CD4-positive, alpha-beta T cell (primary cell): Measurements from ENCODE around the gene MCEE. TPM values are rescaled to one million over a fixed set of nuclear protein-coding genes. Genes with fewer than 3 reads are reported as not detected.
"Not testable (repeated sequence)": the region's sequence is repeated elsewhere in the genome, so short reads cannot be mapped to it uniquely, and the experiment has no call there.

Experiments used
- ATAC-seq: fragments of 200-7000 bp; cut with Tn5 transposase; one replicate; pipeline ENCODE4 v1.10.0; 2022; ENCODE audit warnings: mild to moderate bottlenecking; ENCODE audit not compliant: poor library complexity
- CTCF ChIA-PET: fragments of 350-600 bp; sonication (Branson Sonifier 250); formaldehyde crosslinking; loops from one replicate; lab custom pipeline; 2021; ENCODE audit warnings: antibody characterized with exemption, inconsistent platforms; lab: Charles Lee
- POLR2A ChIA-PET: fragments of 350-600 bp; sonication (Branson Sonifier 250); formaldehyde crosslinking; loops from one replicate; lab custom pipeline; 2021; ENCODE audit warnings: antibody characterized with exemption, inconsistent platforms; lab: Charles Lee
- DNase-seq, 14 experiments: peaks; one replicate each; pipeline ENCODE4 v3.0.0-alpha.2; 2013 to 2020; ENCODE audit warnings: mixed read lengths in 2 of 14
- H3K27ac ChIP-seq, 2 donors: one replicate each; pipeline versions ENCODE4 v1.5.1 to v1.7.0; 2013; ENCODE audit warnings: low read length in 2 of 2, low read depth in 1 of 2, mild to moderate bottlenecking in 1 of 2
- H3K27me3 ChIP-seq, 2 experiments: 1 replicate in 1 of 2; 2 replicates in 1 of 2; pipeline versions ENCODE4 v1.6.1 to v1.7.0; 2013; ENCODE audit warnings: low read length in 2 of 2, control low read depth in 1 of 2, mild to moderate bottlenecking in 1 of 2, moderate library complexity in 1 of 2; ENCODE audit not compliant: insufficient read depth in 2 of 2, control insufficient read depth in 1 of 2
- H3K36me3 ChIP-seq: one replicate; pipeline ENCODE4 v1.6.1; 2013; ENCODE audit warnings: low read length, control low read depth; ENCODE audit not compliant: insufficient read depth
- H3K4me1 ChIP-seq: one replicate; pipeline ENCODE4 v1.6.1; 2013; ENCODE audit warnings: low read length, control low read depth; ENCODE audit not compliant: insufficient read depth
- H3K4me3 ChIP-seq: one replicate; pipeline ENCODE4 v1.5.1; 2013; ENCODE audit warnings: mild to moderate bottlenecking, low read length, moderate library complexity
- H3K9me3 ChIP-seq, 2 experiments: 1 replicate in 1 of 2; 2 replicates in 1 of 2; pipeline versions ENCODE4 v1.6.1 to v1.7.0; 2013; ENCODE audit warnings: low read length in 2 of 2, mild to moderate bottlenecking in 2 of 2, control low read depth in 1 of 2, moderate library complexity in 1 of 2; ENCODE audit not compliant: control insufficient read depth in 1 of 2, insufficient read depth in 1 of 2
- H3K27ac Mint-ChIP-seq: one replicate; pipeline ENCODE4 v1.8.0; 2020; ENCODE audit warnings: mixed read lengths
- H3K27me3 Mint-ChIP-seq: one replicate; pipeline ENCODE4 v1.8.0; 2021; ENCODE audit warnings: mixed read lengths
- H3K36me3 Mint-ChIP-seq: one replicate; pipeline ENCODE4 v1.8.0; 2021; ENCODE audit warnings: low read depth, mixed read lengths
- H3K4me1 Mint-ChIP-seq: one replicate; pipeline ENCODE4 v1.8.0; 2021; ENCODE audit warnings: low read depth, mixed read lengths
- H3K4me3 Mint-ChIP-seq: one replicate; pipeline ENCODE4 v1.8.0; 2020; ENCODE audit warnings: mild to moderate bottlenecking, mixed read lengths
- H3K9me3 Mint-ChIP-seq: one replicate; pipeline ENCODE4 v1.8.0; 2020; ENCODE audit warnings: mixed read lengths
- intact Hi-C, 2 experiments: fragments of 100-400 bp; cut with DNase I in 1 of 2; cut with micrococcal nuclease in 1 of 2; formaldehyde crosslinking; loops; one replicate each; pipeline versions ENCODE4 v1.15.1 to v1.9.0; 2023 to 2025; cut with DNase I, micrococcal nuclease
- total RNA-seq, 174 experiments: library from RNA in 2 of 174; stranded (reverse) in 2 of 174; gene quantifications; one replicate each; pipeline ENCODE4 v1.2.3 and lab custom pipeline; 2021 to 2026
- TF ChIP-seq, protein P1 (sequence below): fragments of 200-600 bp; IDR thresholded peaks from one replicate; pipeline ENCODE4 v1.8.0; 2022; ENCODE audit warnings: antibody characterized with exemption, mild to moderate bottlenecking

MCEE gene
- total RNA-seq, 2 experiments from 2014 or later = 4.3 to 8.0 TPM

DNA sequence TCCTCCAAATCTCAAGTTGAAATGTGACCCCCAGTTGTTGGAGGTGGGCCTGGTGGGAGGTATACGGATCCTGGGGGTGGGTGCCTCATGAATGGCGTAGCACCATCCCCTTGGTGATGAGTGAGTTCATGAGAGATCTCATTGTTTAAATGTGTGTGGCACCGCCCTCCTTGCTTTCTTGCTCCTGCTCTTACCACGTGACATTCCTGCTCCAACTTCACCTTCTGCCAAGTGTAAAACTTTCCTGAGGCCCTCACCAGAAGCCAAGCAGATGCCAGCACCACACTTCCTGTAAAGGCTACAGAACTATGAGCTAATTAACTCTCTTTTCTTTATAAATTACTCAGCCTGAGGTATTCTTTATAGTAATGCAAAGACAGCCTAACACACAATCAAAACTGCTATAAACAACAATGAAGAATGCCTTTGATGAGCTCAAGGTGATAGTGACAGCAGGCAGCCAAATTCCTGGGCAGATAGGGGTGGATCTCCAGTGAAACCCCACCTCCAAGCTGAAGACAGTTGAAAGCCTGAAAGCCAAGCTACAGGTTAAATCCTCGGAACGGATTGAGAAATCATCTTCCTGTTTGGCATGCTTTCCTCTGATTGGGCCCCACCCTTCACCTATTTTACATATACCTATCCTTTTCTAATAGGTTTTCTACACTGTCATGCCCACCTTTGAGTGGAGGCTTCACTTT, 26.9 kb downstream of the MCEE start:
- ATAC-seq (no peak), DNase-seq (no peak)
- intact Hi-C loops = no loop called here
- TF ChIP-seq, protein P1, sequence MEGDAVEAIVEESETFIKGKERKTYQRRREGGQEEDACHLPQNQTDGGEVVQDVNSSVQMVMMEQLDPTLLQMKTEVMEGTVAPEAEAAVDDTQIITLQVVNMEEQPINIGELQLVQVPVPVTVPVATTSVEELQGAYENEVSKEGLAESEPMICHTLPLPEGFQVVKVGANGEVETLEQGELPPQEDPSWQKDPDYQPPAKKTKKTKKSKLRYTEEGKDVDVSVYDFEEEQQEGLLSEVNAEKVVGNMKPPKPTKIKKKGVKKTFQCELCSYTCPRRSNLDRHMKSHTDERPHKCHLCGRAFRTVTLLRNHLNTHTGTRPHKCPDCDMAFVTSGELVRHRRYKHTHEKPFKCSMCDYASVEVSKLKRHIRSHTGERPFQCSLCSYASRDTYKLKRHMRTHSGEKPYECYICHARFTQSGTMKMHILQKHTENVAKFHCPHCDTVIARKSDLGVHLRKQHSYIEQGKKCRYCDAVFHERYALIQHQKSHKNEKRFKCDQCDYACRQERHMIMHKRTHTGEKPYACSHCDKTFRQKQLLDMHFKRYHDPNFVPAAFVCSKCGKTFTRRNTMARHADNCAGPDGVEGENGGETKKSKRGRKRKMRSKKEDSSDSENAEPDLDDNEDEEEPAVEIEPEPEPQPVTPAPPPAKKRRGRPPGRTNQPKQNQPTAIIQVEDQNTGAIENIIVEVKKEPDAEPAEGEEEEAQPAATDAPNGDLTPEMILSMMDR = no peak
- Mint-ChIP-seq H3K36me3 (no peaks in the 10 kb centered on the region), H3K27ac (no peak overlapping the region), H3K4me1 (no peaks in the 10 kb centered on the region), H3K4me3 (no peak overlapping the region), H3K9me3 (no peaks in the 10 kb centered on the region), H3K27me3 (peaks cover 8% of the 10 kb centered on the region)
- no peaks in the 10 kb centered on the region for H3K36me3 ChIP-seq
- POLR2A ChIA-PET = no interaction called here
- CTCF ChIA-PET = interaction anchor here (0.9 kb wide), 1 partner anchor 12 kb away, joined by 3 read pairs; no protein-coding TSS in a partner anchor
- H3K4me3 ChIP-seq = no peak overlapping the region
- no peaks in the 10 kb centered on the region for H3K27me3 ChIP-seq
- no peaks in the 10 kb centered on the region for H3K4me1 ChIP-seq
- H3K27ac ChIP-seq = no peak overlapping the region
- H3K9me3 ChIP-seq = peaks cover 0 to 3% of the 10 kb centered on the region in 2 experiments

- Mint-ChIP-seq H3K4me3 (no peak overlapping the region), H3K36me3 (no peaks in the 10 kb centered on the region), H3K27me3 (peaks cover 8% of the 10 kb centered on the region), H3K4me1 (no peaks in the 10 kb centered on the region), H3K9me3 (no peaks in the 10 kb centered on the region), H3K27ac (no peak overlapping the region)
- H3K4me3 ChIP-seq = no peak overlapping the region
- H3K27ac ChIP-seq = no peak overlapping the region
- intact Hi-C loops = no loop called here
- no peaks in the 10 kb centered on the region for H3K27me3 ChIP-seq
- TF ChIP-seq, protein P1 = no peak
- ATAC-seq (no peak), DNase-seq (no peak)
- no peaks in the 10 kb centered on the region for H3K4me1 ChIP-seq
- no peaks in the 10 kb centered on the region for H3K36me3 ChIP-seq
- ChIA-PET CTCF (no interaction called here), POLR2A (interaction anchor here (0.6 to 1.8 kb wide), 2 partner anchors 34 to 1058 kb away, joined by 3 to 7 read pairs; no protein-coding TSS in a partner anchor)
- peaks cover 0 to 3% of the 10 kb centered on the region in 2 experiments for H3K9me3 ChIP-seq
Measured at GRCh38 chr2:71101656-71102055, 28.4 kb downstream of the MCEE start.

- H3K36me3 Mint-ChIP-seq = no peaks in the 10 kb centered on the region
- H3K4me1 Mint-ChIP-seq = no peaks in the 10 kb centered on the region
- DNase-seq (peak in 12 of 14 experiments; percentile 6 to 68 (median 32)), ATAC-seq (peak; percentile 70)
- peaks cover 8% of the 10 kb centered on the region for H3K27me3 Mint-ChIP-seq
- Histone ChIP-seq H3K9me3 (peaks cover 0 to 3% of the 10 kb centered on the region in 2 experiments), H3K4me3 (no peak overlapping the region), H3K4me1 (no peaks in the 10 kb centered on the region), H3K36me3 (no peaks in the 10 kb centered on the region), H3K27me3 (no peaks in the 10 kb centered on the region), H3K27ac (no peak overlapping the region)
- TF ChIP-seq, protein P1 = peak; percentile 74
- ChIA-PET CTCF (interaction anchor here (0.7 to 1.7 kb wide), 12 partner anchors 9 to 77 kb away, joined by 3 to 9 read pairs (median 4); partner anchors contain the start of genes MPHOSPH10 and NAGK), POLR2A (interaction anchor here (0.7 to 1.8 kb wide), 4 partner anchors 29 to 33 kb away, joined by 3 to 7 read pairs (median 4); partner anchors contain the start of genes MCEE and MPHOSPH10)
- no peaks in the 10 kb centered on the region for H3K9me3 Mint-ChIP-seq
- no peak overlapping the region for H3K4me3 Mint-ChIP-seq
- intact Hi-C loops = no loop called here
- no peak overlapping the region for H3K27ac Mint-ChIP-seq
Measured at GRCh38 chr2:71100195-71100964, 29.6 kb downstream of the MCEE start.

GRCh38 chr2:71092491-71093260, 37.4 kb downstream of the MCEE start:
- H3K36me3 ChIP-seq, H3K36me3 Mint-ChIP-seq, H3K4me3 Mint-ChIP-seq, DNase-seq, H3K27me3 ChIP-seq, H3K4me3 ChIP-seq, H3K4me1 Mint-ChIP-seq, H3K4me1 ChIP-seq, H3K27ac ChIP-seq, POLR2A ChIA-PET, intact Hi-C loops, H3K9me3 ChIP-seq, H3K9me3 Mint-ChIP-seq, ATAC-seq, H3K27ac Mint-ChIP-seq, H3K27me3 Mint-ChIP-seq: not testable (repeated sequence)
- CTCF ChIA-PET = interaction anchor here (1.4 kb wide), 1 partner anchor 8 kb away, joined by 4 read pairs; no protein-coding TSS in a partner anchor
